Stimulated activated CD8-positive, alpha-beta memory T cell treated with anti-CD3 and anti-CD28 coated beads, Interleukin-15, amount 100 ng/mL, for 48 hours (primary cell): ENCODE results near the gene FAM47E.

Source experiments
- DNase-seq, 2 donors: peaks; one replicate each; pipeline ENCODE4 v3.0.0-alpha.2; 2020; ENCODE audit warnings: low read depth in 2 of 2

The FAM47E gene, protein sequence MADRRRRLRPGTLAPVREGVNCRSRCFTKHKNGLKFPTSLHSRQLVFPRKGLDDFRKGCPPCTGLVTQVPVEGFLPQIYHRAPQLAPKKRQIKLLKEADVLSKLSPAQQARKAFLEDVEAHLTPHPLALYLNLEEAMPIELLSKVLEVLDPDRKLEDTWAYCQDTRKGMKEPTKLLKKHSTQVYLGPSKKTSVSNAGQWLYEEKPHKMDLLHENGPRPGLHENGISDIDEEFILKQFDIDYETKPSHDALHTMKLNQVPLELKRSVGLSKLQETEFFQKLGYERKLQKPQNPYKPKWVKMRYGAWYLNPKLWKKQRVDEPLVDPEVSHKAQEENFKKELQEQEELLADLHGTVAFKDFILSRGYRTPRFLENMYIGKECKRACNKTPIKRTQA

DNA sequence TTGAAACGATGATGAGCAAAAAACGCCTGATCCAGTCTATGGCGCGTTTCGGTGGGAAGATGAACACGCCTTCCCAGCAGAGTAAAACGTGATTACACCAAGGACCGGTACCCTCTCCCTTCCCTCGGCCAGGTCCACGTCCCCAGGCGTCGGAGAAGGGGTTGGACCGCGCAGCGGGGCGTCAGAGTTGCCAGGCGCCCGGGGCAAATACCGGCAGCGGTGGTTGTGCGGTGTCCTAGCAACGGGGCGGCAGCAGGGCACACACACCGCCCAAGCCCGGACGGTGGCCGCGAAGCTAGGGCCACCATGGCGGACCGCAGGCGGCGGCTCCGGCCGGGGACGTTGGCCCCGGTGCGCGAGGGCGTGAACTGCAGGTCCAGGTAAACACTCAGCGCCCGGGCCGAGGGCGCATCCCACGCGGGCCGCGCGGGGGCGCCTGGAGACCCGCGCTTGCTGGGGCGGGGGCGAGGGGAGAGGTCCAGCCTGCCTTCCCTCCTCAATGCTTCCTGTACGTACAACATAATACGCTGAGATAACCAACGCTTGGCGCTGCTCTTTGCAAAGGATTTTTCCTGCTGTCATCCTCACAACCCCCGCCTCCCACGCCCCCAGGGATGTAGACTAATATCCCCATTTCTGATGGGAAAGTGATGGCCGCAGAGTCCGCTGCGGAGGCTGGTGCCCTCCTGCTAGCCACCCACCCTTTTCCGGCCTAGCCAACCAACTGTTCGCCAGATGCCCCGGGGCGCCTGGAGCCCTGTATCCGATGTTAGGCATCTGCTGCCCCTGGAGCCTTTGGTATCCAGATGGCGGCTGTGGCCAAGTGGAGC is at the start of gene FAM47E:
FAM47E (plus strand) TSS at position 281 of the 830 bp plus-strand sequence; CDS start at position 307, 26 bp downstream.
- peak; percentile 5 to 16 for DNase-seq

DNA sequence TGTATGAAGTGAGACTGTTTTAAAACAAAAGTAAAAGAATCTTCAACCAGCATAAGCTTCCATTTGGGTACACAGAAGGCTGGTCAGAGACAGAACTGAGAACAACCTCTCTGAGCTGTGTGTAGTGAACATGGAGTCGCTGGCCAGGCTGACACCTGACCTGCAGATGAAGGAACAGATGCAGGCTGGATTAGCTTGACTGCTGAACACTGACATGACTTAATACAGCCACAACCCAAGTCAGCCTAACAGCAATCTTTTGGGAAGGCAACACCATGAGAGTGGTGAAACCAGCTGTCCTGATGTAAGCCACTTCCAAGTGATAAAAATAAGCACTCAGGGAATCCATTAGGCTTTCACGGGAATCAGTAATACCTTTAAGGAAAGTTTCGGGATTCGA is 48.0 kb upstream of the FAM47E start:
- DNase-seq: no peak

DNA sequence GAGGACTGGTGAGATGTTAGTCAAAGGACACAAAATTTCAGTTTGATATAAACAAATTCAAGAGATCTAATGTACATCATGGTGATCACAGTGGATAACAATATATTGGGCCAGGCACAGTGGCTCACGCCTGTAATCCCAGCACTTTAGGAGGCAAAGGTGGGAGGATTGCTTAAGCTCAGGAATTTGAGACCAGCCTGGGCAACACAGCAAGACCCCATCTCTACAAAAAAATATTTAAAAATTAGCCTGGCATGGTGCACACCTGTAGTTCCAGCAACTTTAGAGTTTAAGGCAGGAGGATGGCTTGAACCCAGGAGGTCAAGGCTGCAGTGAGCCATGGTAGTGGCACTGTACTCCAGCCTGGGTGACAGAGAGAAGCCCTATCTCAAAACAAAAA is 46.6 kb upstream of the FAM47E start:
- no peak for DNase-seq

DNA sequence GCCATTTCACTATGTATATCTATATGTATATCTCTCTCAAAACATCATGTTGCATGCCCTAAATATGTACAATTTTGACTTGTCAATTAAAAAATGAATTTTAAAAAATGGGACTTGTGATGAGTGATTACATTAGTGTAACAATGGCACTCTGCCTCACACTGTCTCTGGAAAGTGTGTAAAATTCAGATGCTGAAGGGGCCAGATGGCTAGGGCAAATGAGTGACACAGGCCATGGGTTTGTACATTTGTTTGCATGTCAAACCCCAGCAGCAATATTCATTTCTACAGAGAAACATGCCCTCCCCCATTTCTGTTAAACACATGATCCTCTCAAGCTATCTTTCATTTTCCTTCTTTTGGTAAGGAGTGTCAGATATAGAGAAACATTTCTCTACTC is 46.0 kb upstream of the FAM47E start:
- no peak for DNase-seq

DNA sequence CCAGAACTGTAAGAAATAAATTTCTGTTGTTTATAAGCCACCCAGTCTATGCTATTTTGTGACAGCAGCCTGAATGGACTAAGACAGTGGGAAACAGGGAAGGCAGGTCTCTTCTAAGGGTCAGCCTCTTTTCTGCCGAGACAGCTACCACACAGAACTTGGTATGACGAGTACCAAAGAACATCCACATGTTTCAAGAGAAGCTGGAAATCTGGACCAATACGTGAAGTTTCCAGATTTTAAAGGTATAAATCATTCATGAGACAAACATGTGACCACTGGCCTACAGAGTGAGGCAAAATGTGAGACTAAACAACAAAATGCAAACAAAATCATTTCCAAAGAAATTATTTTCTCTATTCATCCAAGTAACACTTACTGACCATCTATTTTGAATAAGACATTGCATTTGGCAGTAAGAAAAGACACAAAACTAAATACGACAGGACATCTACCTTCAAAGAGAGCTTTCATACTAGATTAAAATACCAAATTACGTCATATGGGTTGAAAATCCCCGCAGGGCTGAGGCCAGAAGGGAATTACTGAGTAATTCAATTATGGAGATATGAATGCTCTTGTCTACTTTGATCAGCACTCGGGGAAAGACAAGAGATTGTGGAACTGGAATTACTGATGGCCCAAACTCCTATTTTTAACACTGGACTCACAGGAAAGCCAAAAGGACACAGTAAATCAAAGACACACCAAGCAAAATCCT is 45.1 kb upstream of the FAM47E start:
- DNase-seq: no peak

DNA sequence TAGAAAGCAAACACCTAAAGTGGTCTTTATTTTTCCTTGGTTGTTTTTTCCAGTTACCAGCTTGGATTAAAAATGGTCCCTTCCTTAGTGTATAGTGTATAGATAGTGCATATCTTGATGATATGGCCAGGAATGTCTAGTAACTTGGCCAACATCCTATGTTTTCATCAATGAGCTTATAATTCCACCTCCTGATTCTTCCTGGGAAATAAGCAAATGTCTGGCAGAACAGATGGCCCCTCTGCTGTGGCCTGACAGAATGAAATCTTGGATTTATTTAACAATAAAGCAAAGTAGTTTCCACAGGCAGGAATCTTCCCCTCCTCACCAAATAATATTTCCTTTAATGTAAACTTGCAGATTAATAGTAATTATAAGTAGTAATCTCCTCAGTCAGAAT is 44.0 kb upstream of the FAM47E start:
- DNase-seq: no peak

DNA sequence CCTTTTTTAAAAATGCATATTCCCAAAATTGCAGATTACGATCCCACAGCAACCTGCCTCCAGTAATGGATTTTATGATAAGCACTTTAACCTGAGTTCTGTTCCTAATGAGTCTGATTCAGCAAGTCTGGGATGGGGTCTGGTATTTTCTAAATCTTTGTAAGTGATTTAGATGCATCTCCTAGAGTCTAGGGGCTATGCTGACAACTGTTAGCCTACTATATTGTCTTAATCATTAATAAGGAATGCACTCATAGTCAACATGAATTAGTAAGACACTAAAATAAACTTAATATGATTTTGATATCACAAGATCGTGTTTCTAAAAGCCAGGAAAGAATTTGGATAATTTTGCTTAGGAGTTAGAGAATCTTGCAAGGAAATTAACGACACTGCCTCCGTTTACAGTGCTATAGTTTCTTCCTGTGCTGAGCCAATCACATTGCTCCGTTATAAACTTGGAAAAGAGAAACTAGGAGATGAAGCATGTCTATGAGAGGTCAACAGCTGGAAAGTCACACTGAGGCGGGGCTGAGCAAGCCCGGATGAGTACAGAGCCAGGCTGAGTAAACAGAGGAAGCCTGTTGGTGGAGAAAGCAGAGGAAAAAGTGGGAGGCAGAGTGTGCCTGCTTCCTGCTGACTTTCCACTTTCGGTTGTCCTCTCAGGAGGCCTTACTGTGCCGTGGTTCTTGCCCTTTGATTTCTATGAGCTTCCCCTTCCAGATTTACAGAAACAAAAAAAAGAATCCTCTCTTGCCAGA is 43.3 kb upstream of the FAM47E start:
- DNase-seq: no peak

DNA sequence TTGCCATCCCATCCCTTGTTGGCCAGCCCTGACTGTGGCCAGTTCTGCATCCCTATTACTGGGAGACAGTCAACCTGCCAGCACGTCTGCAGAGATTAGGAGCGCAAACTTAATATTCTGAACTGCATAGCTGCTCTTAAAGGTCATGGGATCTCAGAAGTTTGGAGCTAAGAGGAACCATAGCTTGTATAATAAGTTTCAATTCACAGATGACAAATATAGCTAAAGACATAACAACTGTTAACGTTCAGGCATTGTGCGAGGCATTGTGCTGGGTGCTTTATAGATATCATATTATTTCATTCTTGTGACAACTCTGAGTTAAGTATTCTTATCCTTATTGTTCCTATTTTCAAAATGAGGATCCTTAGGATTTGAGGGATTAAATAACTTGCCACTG is 41.6 kb upstream of the FAM47E start:
- DNase-seq: no peak

DNA sequence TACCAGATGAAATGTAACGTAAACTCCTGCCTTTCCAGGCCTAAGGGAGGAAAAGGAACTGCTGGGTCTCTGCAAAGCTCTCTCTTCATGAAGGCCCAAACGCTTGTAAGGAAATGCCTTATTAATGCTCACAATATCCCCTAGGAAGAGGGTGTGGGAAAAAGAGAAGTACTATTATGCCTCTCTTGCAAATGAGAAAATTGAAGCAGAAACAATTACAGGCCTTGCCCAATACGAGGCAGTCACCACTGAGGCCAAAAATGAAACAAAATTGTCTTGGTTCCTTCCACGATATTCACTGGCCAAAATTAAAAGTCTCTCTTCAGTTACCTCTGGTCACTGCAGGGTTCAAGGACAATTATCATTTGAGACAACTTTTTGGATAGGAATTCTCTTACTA is 41.1 kb upstream of the FAM47E start:
- DNase-seq: no peak

DNA sequence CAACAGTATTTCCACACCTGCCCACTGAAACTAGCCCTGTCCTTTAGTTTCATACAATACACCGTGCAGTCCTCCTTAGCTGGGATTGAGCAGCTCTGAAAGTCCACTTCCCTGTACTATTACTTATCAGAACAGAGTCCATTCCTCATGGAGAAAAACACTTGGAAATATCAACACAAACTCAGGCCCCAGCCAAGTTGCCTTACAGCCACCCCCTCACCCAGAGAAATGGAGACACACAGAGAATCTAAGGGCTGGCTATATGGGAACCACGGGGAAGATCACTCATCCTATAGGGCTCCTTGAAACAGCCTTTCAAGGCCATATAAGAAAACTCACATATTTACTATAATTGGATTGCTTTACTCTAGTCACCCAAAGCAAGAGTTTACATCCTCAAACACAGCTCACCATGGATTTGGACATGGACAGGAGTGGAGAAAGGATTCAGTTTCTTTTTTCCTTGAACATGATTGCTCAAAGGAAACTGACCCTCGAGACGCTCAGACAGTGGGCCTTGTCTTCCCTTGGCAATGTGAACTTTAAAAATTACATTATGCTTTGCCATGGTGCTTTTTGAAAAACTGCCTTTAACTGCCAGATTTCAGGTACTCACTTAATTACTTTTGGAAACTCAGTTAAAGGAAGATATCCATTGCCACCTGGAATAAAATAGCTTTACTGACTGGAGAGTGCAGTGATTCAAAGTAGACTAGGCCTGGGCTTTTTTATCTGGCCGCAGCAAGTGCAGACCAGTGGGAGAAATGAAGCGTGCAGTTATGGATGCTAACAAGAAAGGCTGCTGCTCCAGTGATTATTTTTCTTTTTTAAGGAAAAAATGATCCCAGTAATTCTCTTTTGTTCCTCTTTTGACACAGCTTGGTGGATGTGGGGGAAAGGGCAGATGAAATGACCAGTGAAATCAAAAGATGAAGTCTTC is 39.5 kb upstream of the FAM47E start:
- DNase-seq: no peak

DNA sequence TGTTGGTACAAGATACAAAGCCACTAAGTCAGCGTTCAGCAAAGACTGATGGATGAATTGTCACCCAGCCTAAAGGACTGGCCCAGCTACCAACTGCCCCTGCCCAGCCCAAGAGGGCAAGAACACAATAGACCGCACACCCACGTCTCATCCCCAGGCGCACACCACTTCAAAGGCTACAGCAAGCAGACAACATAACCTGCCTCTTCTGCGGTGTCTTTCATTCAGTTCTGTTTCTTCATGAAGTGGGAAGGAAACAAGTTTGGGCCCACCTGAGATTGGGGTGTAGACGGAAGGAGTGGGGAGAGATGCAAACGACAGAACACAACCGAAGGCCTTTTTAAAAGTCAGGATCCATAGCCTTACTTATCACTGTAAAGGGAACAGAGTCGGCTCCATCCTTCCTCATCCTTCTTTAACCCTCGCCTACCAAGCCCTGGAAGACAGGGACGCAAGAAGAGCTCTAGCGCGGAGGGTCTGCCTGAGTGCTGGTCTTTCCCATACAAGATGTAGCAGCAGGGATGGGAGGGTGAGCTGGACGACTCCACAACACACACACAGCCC is 38.6 kb upstream of the FAM47E start:
- DNase-seq: peak in 1 of 2 donors; percentile 13

DNA sequence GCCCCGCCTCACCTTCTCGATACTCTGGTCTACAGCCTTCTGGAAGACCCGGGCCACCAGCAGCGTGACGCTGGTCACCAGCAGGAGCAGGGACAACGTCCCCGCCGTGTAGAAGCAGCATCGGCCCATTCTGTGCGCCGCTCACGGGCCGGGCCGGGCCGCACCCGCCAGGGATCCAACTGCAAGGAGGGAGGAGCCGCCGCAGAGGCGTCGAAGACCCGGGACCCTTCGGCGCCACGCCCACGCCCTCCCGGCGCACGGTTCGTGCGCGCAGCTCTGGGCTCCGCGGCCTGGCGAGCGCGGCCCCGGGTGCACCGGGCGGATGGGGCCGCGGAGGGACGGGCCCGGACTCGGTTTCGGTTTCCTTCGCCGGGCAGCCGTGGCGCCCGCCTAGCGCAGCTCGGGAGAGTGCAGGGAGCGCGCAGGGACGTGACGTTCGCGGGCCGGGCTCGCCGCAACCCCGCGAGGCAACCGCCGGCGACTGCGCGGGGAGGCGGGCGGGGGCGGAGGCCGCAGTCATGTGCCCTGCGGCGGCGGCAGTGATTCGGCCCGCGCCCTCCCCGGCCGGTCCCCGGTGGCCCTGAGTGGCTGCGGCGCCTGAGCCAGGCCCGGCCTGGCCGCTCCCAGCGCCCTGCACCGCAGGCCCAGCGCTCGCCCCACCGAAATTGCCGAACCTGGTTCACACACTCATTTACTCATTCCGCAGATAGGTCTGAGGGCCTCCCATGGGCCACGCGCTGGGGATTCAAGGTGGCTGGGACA is 37.9 kb upstream of the FAM47E start, which contains the start of gene SCARB2:
SCARB2 (minus strand) TSS at position 410 of the 762 bp plus-strand sequence; CDS start at position 129, 281 bp downstream.
- DNase-seq: peak; percentile 51 to 53

DNA sequence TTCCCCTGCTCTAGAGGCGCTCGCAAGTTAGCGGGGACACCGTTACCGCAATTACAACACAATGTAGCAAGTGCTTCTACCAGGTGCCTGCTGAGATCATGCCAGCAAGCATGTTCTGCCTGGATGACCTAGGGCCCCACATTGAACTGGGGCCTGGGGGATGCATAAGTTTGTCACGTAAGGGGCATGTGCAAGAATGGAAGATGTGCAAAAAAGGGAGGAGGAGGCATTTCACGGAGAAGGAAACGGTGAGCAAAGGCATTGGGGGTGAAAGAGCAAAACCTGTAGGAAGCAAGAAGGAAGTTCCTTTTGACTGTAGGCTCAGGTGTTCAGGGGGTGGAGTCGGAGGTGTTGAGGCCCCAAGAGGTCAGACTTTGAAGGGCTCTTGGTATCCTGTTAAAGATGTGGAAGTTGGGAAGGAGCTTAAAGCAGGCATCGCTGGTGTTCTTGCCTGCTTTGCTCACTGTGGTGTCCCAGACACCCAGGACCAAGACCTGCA is 37.3 kb upstream of the FAM47E start:
- DNase-seq: no peak

DNA sequence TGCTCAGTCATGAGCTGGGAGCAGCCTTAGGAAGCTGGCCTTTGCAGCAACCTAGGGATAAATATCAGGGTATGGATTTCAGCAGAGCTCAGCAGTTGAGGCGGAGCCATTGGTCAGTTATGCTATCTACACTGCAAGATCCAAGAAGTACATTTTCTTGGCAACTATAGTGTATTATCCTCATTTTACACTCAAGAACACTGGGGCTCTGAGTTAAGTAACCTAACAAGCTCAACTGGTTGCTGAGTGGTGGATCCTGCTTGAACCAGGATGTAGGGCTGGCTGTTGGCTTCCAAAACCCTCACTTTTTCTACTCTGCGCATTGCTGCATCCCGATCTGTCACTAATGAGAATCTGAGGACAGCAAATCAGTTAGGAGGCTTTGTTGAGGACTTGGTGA is 36.4 kb upstream of the FAM47E start:
- DNase-seq: no peak

DNA sequence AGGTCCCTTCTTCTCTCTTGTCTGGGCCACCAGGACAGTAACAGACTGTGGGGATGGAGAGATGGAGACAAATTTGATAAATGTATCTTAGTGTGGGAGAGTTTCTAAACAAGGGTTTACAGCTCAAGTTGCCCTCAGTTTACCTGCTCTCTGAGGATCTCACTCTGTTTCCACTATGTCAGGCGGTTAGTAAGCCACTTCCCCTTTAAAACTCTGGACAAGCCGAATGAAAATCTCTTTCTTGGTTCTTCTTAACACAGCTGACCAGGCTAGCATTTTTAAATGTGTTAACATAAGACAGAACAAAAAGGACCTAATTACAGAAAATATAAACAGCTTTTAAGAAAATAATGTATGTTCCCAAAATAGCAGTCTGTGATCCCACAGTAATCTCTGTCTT is 35.0 kb upstream of the FAM47E start:
- DNase-seq: no peak

DNA sequence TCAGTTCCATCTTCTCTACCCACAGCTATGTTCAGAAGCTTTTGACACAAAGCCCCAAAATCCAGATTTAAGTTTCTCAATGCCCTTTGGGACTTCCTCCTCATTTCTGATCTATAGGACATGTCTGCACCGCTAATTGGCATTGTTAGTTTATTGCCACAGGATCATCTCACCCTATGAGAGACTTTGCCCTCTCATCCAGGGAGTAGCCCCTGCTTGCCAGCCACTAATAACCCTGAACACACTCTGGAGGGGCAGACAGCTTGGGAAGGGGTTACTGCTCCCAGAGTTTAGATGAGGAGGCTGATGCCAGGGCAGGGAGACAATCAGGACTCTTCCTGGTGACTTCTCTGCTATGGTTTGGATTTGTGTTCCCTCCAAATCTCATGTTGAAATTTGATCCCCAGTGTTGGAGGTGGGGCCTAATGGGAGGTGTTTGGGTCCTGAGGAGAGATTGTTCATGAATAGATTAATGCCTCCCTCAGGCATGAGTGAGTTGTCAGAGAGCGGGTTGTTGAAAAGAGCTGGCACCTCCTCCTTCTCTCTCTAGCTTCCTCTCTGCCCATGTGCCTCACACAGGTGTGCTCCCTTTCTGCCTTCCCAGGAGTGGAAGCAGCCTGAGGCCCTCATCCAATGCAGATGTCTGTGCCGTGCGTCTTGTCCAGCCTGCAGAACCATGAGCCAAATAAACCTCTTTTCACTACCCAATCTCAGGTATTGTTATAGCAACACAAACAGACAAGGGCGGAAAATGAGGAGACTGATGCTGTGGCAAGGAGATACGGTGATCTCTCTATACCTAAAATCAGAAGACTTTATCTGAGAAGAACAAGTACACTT is 34.3 kb upstream of the FAM47E start:
- DNase-seq: no peak

DNA sequence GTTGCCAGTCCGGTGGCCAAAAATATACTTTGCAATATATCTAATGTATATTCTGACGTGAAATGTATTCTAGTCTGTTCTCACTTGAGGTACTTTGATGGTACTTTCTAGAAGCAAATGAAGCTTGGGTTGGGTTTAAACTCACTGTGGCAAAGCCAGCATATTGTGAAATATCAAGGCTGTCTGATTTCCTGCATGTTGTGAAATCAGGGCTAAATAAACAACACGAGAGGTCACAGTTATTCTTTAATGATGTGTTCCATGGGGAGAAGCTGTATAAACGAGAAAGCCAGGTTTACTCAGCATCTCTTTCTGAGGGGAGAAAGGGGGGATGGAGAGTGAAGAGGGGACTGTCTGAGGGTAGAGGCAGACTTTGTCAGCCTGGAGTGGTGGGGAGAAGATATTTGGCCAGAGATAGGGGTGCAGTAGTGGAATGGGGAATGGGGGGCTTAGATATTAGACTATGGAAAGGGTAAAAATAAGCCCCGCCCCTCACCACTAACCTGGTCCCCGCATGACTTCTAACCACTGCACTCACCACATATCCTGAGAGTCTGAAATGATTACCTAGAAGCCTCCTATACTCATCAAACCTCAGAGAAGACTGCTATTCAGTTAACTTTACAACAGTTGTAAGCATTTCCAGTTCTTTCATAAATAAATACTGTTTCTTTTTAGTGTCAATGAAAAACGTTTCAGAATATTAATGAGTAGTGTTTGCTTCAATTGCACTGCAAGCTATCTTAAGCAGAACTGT is 32.0 kb upstream of the FAM47E start:
- DNase-seq: no peak
